GM21723 (cell line): ENCODE measurements around the gene SCN4B.

Experiments
- ATAC-seq: cut with Tn5 transposase; IDR thresholded peaks from one replicate; pipeline ENCODE4 v1.9.1; 2021; ENCODE audit warnings: mild to moderate bottlenecking, moderate library complexity; ENCODE audit not compliant: unreplicated experiment

Gene SCN4B

DNA sequence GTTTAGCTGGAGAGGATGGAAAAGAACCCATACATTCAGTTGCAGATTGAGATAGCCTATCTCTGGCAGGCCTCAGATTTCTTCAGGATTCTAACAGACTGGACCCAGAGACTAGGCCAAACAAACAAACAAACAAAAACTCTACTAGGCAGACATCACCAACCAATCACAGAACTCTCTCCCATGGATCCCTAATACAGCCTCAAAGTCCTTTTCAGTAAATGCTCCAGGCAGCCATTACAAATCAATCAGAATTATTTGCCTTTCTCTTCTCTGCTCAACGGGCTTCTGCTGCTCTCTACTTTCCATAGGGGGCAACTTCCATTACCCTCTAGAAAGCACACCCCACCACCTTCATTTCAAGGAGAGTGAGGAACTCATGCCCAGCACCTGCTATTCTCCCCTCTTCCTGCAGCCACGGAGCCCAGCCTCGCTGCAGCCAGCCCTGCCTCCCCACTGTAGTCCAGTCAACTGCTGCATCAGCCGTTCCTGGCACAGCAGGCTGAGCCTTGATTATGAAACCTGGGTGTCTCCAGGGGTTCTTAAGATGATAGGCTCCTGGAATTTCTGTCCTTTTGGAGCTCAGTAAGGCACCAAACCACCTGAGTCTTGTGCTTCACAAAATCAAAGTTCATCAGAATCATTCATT is 46.8 kb downstream of the SCN4B start:
- ATAC-seq, result no peak

DNA sequence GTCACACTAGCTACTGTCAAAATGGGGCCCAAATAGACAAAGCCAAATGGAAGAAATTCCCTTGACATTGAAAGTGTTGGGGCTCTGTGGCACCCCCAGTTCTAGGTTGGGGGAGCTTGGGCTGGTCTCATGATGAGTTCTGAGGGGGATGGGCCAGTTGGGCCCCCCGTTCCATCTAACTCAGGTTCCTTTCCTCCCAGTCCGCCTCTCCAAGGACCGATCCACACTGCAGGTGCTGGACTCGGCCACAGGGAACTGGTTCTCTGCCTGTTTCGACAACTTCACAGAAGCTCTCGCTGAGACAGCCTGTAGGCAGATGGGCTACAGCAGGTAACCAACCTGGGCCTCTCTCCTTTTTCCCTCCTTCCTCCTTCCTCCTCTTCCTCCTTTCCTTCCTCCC is 48.1 kb downstream of the SCN4B start:
- no peak for ATAC-seq

DNA sequence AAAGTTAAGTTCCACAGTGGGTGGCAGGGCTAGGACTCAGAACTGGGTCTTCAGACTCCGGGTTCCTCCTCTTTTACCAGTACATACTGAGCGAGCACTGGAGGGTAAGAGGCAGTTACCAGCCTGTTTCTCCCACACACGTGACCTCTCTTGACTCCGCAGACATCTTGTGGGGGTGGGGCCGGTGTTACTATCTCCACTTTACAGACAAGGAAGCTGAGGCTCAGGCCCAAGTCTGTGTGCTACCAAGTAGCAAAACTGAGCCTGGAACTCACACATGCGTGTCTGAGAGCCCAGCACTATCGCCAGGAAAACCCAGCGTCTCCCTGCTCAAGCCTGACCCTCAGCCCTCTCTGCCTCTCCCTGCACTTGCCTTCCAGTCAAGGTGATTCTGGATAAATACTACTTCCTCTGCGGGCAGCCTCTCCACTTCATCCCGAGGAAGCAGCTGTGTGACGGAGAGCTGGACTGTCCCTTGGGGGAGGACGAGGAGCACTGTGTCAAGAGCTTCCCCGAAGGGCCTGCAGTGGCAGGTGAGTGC is 49.8 kb downstream of the SCN4B start:
- no peak for ATAC-seq

DNA sequence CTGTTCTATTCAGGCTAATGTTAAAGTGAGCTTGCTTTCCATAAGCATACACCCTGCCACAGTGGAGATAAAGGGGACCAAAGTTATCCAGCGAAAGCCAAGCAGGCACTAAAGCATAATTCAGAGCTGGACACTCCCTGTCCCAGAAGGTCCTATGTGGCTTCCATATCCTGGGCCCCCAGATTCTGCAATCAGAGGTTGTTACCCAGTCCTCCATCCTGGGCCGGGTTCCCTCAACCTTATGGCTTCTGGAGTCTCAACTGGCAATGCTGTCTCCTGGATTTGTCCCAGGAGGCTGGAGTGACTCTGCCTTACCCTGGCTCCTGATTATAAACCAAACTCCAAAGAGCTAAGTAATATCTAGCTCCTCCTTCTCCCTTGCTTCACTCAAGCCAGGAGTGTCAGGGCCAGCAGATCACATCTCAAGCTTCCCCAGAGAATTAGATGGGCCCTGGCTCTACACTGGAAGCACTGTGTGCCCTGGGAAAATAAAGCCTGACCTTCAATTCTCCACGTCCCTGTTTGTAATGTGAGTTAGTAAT is 51.9 kb downstream of the SCN4B start:
- ATAC-seq, result no peak

DNA sequence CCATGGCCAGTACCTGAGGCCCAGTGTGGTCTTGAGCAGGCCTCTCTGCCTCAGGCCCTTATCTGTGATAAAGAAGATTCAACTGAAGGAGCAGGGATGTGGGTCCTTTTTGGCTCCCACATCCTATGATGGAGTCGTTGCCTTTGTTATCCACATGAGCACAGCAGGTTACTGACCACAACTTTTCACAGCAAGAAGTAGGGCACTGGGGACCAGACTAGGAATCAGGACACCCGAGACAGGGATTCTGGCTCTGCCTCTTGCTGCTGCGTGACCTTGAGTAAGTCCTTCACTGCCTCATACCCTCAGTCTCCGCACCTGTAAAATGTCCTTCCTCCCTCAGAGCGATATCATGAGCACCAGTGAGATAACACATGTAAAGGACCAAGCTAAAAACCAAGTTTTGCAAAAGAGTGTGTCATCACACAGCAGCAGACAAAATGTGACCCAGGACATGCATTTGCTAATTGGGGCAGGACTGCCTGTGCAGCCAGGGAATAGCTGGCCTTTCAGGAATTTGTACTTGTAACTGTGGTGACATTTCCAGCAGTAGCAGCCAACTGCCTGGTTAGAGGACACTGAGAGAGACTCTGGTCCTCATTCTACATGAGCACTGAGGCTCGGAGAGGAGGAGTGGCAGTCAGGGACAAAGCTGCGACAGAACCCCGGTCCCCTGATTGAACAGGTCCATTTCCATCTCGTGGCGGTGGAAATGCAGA is 52.6 kb downstream of the SCN4B start:
- no peak for ATAC-seq

DNA sequence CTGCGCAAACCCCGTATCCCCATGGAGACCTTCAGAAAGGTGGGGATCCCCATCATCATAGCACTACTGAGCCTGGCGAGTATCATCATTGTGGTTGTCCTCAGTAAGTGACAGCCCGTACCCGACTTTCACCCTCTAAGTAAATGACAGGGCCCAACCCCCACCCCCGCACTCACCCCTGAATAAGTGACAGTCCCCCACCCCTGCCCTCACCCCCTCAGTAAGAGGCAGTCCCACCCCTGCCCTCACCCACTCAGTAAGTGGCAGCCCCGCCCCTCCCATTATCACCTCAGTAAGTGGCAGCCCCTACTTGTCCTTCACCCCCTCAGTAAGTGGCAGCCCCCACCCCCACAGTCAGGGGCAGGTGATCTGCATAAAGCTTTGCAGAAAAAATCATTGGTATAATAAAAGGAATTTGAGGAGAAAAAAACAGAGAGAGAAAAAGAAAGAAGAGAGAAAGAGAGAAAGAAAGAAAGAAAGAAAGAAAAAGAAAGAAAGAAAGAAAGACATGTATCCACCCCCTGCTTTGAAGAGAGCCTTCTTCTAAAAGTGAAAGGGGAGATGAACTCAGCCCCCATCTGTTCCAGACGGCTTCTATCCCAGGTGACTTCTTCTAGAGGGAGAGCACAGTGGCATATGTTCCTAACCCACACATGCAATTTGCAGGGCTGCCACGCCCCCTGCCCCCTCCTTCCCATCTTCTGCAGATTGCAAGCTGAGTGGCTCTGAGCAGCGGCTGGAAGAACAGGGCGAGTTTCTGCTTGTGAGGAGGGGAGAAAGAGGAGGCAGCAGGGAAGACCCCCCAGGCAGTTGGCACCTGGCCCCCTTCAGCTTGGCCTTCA is 53.4 kb downstream of the SCN4B start:
- ATAC-seq, result no peak

DNA sequence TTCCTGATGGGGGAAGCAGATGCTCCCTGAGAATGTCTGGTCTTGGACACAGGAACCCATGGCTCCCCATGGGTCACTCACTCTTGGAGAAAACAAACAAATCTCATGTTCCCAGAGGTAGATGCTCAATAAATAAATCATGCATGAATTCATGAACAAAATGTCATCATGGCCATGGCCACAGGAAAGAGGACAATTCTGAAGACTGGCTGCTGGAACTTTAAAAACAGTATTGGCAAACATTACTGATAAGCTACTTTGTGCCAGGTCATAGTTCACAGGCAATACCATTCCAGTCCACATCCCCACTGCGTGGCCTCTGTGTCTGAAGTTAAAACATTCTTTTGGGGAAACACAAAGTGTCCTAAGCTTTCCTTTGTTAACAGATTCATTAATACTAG is 56.7 kb downstream of the SCN4B start:
- ATAC-seq, result no peak

DNA sequence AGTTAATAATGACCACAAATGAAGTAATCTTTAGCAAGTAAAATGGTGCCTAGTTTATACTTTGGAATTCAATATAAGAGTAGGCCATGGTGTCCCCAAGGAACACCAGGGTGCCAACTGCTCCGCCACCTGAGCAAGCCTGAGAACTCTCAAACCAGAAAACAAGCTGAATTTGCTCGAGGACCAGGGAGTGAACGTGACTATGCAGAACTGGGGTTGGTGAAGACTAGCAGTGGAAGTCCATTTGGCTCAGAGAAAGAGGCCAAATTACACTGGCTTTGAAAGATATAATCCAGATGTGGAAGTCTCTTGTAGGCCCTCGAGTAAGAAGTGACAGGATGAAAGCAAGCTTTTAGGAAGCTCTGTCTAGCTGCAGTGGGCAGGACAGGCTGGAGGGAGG is 57.1 kb downstream of the SCN4B start:
- ATAC-seq, result no peak

DNA sequence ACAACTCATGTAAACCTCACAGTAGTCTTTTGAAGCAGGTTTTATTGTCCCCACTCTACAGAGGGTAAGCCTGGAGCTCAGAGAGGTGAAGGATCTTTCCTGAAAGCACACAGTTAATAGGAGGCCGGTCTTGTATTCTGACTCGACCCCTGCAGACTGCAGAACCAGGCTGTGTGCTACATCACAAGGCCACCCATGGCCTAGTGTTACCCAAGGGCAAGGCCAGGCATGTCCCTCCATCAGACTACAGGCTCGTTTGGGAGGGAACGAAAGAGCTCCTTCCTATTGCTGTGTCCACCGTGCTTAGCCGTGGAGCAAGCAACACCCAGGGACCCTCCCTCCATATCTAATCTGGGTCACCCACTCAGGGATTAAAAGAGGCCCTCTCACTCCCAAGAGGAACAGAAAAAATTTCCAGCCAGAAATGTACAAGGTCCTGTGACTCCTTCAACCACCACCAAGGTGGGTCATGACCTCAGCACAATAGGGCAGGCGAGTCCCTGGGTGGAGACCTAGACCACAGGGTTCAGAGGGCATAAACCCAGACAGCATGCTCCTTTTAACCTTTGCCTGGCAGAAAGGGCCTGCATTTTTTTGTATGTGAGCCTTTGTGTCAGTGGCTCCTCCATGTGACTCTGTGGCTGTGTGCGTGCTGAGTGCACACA is 59.6 kb downstream of the SCN4B start:
- no peak for ATAC-seq

DNA sequence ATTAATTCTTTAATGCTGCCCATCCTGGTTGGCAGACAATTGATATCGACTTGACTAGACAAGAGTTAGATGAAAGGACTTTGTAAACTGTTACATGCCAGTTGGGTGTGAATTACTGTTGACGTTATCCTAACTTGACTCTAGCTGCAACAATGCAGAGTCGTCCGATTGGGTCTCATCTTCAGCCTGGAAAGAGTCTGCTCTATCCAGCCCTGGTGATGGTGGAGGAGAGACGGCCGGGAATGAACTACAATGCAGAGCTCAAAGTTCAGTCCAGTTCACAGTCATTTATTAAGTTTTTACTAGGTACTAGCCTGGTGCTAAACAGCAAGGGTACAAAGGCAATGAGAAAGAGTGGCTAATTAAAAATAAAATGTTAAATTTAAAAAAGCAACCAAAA is 60.9 kb downstream of the SCN4B start:
- ATAC-seq, result no peak

DNA sequence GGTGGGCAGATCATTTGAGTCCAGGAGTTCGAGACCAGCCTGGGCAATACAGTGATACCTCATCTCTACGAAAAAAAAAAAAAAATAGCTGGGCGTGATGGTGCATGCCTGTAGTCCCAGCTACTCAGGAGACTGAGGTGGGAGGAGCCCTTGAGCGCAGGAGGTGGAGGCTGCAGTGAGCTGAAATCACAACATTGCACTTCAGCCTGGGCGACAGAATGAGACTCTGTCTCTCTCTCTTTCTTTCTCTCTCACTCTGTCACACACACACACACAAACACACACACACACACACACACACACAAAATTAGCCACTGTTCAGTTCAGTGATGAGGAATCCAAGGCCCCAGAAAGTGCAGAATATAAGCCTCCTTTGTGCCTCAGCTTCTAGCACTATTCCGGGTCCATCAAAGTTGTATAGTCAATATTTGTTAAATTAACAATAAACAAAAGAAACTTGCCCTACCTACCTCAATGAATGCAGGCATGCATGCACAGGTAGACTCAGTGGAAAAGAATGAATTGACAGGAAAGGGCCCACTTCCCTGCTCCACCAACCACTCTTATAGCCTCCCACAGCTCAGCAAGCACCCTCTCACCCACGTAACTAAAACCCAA is 62.0 kb downstream of the SCN4B start:
- no peak for ATAC-seq

DNA sequence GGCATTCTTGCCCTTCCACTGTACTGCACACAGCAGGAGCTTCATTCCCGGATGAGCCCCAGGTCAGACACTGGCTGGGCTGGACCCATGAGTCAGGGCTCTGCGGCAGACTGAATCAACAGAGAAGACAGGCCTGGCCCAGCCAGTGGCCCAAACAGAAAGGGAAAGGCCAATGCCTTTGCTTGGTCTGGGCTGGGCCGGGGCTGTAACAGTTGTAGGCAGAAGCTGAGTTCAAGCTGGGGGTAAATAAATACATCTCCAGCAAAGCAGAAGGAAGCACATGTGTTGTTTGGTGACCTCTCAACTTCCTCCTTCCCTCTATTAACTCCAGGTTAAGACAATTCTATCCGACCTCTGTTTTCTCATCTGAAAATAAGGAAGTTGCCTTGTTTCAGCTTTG is 64.1 kb downstream of the SCN4B start:
- no peak for ATAC-seq

DNA sequence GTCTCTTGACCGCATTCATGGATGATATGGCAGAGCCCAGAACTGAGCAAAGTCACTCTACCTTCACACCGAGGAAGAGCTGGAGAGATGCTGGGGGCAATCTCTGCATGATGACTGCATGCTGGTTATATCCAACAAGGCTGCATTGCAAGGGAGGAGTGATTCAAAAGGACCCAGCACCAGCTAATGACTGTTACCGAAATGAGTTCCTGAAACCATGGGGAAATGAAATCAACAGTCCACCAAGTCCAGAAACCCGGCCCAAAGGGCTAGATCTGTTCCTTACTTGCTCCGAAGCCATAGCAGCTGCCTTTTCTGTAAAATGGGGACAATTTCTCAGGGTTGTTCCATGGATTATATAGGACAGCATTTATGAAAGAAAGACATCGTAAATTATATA is 64.7 kb downstream of the SCN4B start:
- ATAC-seq, result no peak

DNA sequence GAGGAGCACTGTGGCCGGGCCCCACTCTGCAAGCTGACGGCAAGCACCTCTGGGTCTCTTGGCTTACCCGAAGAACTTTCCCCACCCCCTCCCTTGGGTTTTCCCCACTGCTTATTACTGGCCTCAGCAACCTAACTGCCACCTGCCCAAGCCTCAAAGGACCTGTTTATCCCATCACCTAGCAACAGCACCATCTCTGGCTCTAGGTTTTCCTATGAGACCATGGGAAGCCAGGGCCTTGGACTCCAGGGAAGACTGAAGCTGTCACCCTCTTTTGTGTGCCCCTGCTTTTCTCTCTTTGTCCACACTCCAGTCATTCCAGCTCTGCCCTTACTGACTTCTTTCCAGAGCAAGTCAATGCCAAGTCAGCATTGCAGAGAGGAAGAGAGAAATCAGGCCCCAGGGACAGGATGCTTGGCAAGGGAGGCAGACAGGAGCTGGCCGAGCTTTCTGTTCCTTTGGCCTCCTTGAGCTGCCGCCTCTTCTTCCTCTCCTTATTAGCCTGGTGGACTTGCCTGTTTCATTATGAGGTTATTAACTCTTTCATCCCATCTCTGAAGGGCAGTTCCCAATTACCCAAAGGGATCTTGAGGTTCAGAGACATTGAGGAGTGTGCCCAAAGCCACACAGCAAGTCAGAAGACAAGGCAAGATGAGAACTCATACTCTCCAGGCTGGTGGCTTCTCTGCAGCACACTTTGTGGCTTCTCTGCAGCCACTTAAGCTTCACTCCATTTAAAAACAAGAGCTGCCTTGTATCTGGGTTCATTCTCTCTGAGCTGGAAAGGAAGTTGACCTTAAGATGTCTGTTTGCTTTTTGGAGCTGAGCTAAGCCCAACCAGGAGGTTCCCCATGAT is 65.5 kb downstream of the SCN4B start, which contains the start of gene SMIM35:
TSS of gene SMIM35 (minus strand) at position 51 of the 856 bp plus-strand sequence. CDS start 206 bp downstream, outside the sequence.
- no peak for ATAC-seq

DNA sequence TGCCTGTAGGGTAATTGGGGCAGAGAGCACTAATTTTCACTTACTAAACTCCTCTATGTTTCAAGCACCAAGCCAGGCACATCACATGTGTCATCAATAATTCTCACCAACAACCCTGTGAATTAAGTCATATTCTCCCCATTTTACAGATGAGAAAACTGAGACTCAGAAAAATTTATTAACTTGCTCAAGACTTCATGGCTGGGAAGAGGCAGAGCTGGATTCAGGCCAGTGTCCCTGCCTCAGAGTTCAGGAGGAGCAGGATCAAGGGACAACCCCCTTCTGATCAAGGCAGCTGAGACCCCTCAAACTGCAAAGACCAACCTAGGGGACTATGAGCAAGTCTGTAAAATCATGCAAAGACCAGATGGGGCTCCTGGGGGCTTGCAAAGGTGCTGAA is 68.0 kb downstream of the SCN4B start:
- no peak for ATAC-seq

DNA sequence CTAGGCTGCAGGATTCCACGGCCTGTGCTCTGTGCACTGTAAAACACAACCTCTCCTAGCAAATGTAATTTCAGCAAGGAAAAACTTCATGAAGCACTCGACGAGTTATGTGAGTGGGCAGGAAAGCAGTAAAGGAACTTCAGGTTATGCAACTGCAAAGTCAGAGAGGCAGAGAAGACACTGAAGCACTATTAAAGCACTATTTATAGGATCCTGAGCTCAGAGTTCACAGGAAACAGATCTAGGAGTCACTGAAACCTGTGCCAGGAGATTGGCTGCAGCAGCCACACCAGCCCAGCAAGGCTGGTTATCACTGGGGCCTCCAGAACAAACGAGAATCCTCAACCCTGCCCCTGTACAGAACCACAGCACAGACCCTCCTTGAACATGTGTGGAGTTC is 68.4 kb downstream of the SCN4B start:
- no peak for ATAC-seq
